C4-2B (cell line): ENCODE results near the gene ZNF79.

Experiments
- CTCF ChIP-seq: fragments of 450-650 bp; conservative IDR thresholded peaks from 2 replicates; pipeline ENCODE4 v1.5.1; 2017; ENCODE audit warnings: mild to moderate bottlenecking
- ZFX ChIP-seq: fragments of 450-650 bp; IDR thresholded peaks from 2 replicates; pipeline ENCODE4 v1.6.1; 2017

GRCh38 chr9:127494304-127494702, 70.1 kb downstream of the ZNF79 start:
- TF ChIP-seq CTCF (no peak), ZFX (no peak)
